Pulmonary artery endothelial cell (primary cell): Measurements from ENCODE around the gene ARCN1. TPM values are rescaled to one million over a fixed set of nuclear protein-coding genes. Genes with fewer than 3 reads are reported as not detected.
A peak's percentile ranks its signal among the peaks of the same experiment; 100 is the strongest.

Experiments
- DNase-seq: peaks from one replicate; pipeline ENCODE4 v3.0.0-alpha.2; 2011; ENCODE audit warnings: low read depth, low spot score
- total RNA-seq: library from RNA; depleted of rRNA; stranded (reverse); fragments of >200 nt; gene quantifications from 2 replicates; pipeline ENCODE4 v1.2.3, GENCODE V29; 2014

Gene ARCN1
- total RNA-seq, 1 donor from 2014 or later, result 130 TPM

GRCh38 chr11:118620529-118621070 lies 48.4 kb downstream of the ARCN1 start:
- DNase-seq, result no peak

GRCh38 chr11:118621071-118621783 lies 49.0 kb downstream of the ARCN1 start:
- DNase-seq, result peak; percentile 69

GRCh38 chr11:118621784-118622375 lies 49.7 kb downstream of the ARCN1 start:
- no peak for DNase-seq

- DNase-seq, result no peak
These were observed 50.4 kb downstream of the ARCN1 start for GRCh38 chr11:118622376-118623268.

- no peak for DNase-seq
These were observed 51.1 kb downstream of the ARCN1 start for GRCh38 chr11:118623269-118623655.

- no peak for DNase-seq
These were observed 53.0 kb downstream of the ARCN1 start for GRCh38 chr11:118625036-118625690.

- DNase-seq, result no peak
These were observed 53.8 kb downstream of the ARCN1 start for GRCh38 chr11:118625976-118626375.

- no peak for DNase-seq
These were observed 55.4 kb downstream of the ARCN1 start for GRCh38 chr11:118627566-118627965.

GRCh38 chr11:118628031-118628430 lies 55.8 kb downstream of the ARCN1 start:
- no peak for DNase-seq

- no peak for DNase-seq
These were observed 56.2 kb downstream of the ARCN1 start for GRCh38 chr11:118628432-118628831.

- no peak for DNase-seq
These were observed 56.8 kb downstream of the ARCN1 start for GRCh38 chr11:118628861-118629549.

GRCh38 chr11:118629761-118630661 lies 57.8 kb downstream of the ARCN1 start:
- DNase-seq, result no peak

- DNase-seq, result no peak
These were observed 59.1 kb downstream of the ARCN1 start for GRCh38 chr11:118631142-118631909.

GRCh38 chr11:118632577-118633318 lies 60.5 kb downstream of the ARCN1 start:
- no peak for DNase-seq

- DNase-seq, result no peak
These were observed 61.1 kb downstream of the ARCN1 start for GRCh38 chr11:118633319-118633690.

- DNase-seq, result no peak
These were observed 61.8 kb downstream of the ARCN1 start for GRCh38 chr11:118633979-118634378.

GRCh38 chr11:118634431-118635236 lies 62.4 kb downstream of the ARCN1 start:
- no peak for DNase-seq

- DNase-seq, result no peak
These were observed 63.0 kb downstream of the ARCN1 start for GRCh38 chr11:118635237-118635591.
